ENCODE results near the gene PIF1.

- TF ChIP-seq CTCF (IDR thresholded peaks at IDR 0.05) = no peak
- no peak for TF ChIP-seq POLR2A (IDR thresholded peaks at IDR 0.05)
- no peak for TF ChIP-seq POLR2AphosphoS5 (IDR thresholded peaks at IDR 0.05)
Observed at GRCh38 chr15:64780600-64781156, 44.8 kb downstream of the PIF1 start.
